ENCODE results near the gene ERGIC3.

ERGIC3 gene

DNA sequence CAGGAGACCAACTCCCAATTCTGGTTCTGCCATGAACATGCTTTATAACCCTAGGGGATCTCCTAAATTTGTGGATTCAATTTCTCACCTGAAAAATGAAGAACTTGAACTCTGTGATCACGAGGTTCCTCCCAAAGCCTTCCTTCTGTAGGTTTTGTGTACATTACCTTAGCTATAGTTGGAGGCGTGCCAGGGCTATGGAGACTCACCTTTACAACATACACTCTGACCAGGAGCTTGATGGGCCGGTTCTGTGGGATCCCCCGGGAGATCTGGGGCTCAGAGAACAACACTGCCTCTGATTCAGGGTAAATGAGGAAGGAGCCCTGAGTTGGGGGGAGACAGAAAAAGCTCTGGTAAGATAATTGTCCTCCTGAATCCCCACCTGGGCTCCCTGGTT is 34.1 kb downstream of the ERGIC3 start:
- no peak for ATAC-seq
- TF ChIP-seq ZNF8 (CRISPR knock-in tag; IDR thresholded peaks at IDR 0.05) = no peak
- no peak for TF ChIP-seq TCF4 (CRISPR knock-in tag; IDR thresholded peaks at IDR 0.05; ENCODE audit: borderline replicate concordance)
- TF ChIP-seq CSDC2 (CRISPR knock-in tag; IDR thresholded peaks at IDR 0.05) = no peak
- TF ChIP-seq ZC3H10 (CRISPR knock-in tag; IDR thresholded peaks at IDR 0.05) = no peak
- TF ChIP-seq, protein P1, sequence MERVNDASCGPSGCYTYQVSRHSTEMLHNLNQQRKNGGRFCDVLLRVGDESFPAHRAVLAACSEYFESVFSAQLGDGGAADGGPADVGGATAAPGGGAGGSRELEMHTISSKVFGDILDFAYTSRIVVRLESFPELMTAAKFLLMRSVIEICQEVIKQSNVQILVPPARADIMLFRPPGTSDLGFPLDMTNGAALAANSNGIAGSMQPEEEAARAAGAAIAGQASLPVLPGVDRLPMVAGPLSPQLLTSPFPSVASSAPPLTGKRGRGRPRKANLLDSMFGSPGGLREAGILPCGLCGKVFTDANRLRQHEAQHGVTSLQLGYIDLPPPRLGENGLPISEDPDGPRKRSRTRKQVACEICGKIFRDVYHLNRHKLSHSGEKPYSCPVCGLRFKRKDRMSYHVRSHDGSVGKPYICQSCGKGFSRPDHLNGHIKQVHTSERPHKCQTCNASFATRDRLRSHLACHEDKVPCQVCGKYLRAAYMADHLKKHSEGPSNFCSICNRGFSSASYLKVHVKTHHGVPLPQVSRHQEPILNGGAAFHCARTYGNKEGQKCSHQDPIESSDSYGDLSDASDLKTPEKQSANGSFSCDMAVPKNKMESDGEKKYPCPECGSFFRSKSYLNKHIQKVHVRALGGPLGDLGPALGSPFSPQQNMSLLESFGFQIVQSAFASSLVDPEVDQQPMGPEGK (CRISPR knock-in tag; IDR thresholded peaks at IDR 0.05; ENCODE audit: borderline replicate concordance) = no peak
- no peak for TF ChIP-seq ZNF70 (CRISPR knock-in tag; IDR thresholded peaks at IDR 0.05)
- TF ChIP-seq ZNF565 (CRISPR knock-in tag; conservative IDR thresholded peaks at IDR 0.05; ENCODE audit: low read depth) = no peak
- TF ChIP-seq PPARA (CRISPR knock-in tag; IDR thresholded peaks at IDR 0.05; ENCODE audit: borderline replicate concordance) = no peak
- no peak for TF ChIP-seq ZFP30 (CRISPR knock-in tag; IDR thresholded peaks at IDR 0.05)
- no peak for TF ChIP-seq SNAI2 (CRISPR knock-in tag; IDR thresholded peaks at IDR 0.05)
- TF ChIP-seq, protein P2, sequence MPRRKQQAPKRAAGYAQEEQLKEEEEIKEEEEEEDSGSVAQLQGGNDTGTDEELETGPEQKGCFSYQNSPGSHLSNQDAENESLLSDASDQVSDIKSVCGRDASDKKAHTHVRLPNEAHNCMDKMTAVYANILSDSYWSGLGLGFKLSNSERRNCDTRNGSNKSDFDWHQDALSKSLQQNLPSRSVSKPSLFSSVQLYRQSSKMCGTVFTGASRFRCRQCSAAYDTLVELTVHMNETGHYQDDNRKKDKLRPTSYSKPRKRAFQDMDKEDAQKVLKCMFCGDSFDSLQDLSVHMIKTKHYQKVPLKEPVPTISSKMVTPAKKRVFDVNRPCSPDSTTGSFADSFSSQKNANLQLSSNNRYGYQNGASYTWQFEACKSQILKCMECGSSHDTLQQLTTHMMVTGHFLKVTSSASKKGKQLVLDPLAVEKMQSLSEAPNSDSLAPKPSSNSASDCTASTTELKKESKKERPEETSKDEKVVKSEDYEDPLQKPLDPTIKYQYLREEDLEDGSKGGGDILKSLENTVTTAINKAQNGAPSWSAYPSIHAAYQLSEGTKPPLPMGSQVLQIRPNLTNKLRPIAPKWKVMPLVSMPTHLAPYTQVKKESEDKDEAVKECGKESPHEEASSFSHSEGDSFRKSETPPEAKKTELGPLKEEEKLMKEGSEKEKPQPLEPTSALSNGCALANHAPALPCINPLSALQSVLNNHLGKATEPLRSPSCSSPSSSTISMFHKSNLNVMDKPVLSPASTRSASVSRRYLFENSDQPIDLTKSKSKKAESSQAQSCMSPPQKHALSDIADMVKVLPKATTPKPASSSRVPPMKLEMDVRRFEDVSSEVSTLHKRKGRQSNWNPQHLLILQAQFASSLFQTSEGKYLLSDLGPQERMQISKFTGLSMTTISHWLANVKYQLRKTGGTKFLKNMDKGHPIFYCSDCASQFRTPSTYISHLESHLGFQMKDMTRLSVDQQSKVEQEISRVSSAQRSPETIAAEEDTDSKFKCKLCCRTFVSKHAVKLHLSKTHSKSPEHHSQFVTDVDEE (CRISPR knock-in tag; IDR thresholded peaks at IDR 0.05) = no peak
- no peak for TF ChIP-seq POU6F1 (CRISPR knock-in tag; IDR thresholded peaks at IDR 0.05; ENCODE audit: borderline replicate concordance, low read depth)
- no peak for TF ChIP-seq BACH2 (CRISPR knock-in tag; IDR thresholded peaks at IDR 0.05; ENCODE audit: borderline replicate concordance)
- TF ChIP-seq RARB (CRISPR knock-in tag; IDR thresholded peaks at IDR 0.05) = no peak
- TF ChIP-seq ISL1 (CRISPR knock-in tag; IDR thresholded peaks at IDR 0.05) = no peak
- no peak for TF ChIP-seq CSRNP3 (CRISPR knock-in tag; IDR thresholded peaks at IDR 0.05)
- no peak for TF ChIP-seq GLIS3 (CRISPR knock-in tag; IDR thresholded peaks at IDR 0.05)

DNA sequence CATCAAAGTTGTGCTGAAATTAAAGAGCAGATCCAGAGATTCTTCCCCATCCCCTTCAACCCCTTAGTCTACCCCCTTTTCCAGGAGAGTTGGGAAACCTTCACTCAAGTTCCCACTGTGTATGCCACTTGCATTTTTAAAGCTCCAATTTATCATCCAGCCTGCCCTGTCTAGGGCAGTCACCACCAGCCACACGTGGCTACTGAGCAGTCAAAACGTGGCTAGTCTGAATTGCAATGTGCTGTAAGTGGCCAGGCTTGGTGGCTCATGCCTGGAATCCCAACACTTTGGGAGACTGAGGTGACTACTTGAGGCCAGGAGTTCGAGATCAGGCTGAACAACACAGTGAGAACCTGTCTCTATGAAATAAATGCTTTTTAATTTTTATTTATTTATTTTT is 34.9 kb downstream of the ERGIC3 start:
- no peak for ATAC-seq
- TF ChIP-seq SNAI2 (CRISPR knock-in tag; IDR thresholded peaks at IDR 0.05) (no peak), ZNF565 (CRISPR knock-in tag; conservative IDR thresholded peaks at IDR 0.05; ENCODE audit: low read depth) (no peak), ISL1 (CRISPR knock-in tag; IDR thresholded peaks at IDR 0.05) (no peak), ZNF70 (CRISPR knock-in tag; IDR thresholded peaks at IDR 0.05) (no peak), CSRNP3 (CRISPR knock-in tag; IDR thresholded peaks at IDR 0.05) (no peak), CREB5 (CRISPR knock-in tag; IDR thresholded peaks at IDR 0.05; ENCODE audit: low read depth) (no peak), PPARA (CRISPR knock-in tag; IDR thresholded peaks at IDR 0.05; ENCODE audit: borderline replicate concordance) (no peak), BACH2 (CRISPR knock-in tag; IDR thresholded peaks at IDR 0.05; ENCODE audit: borderline replicate concordance) (no peak), ARNTL (CRISPR knock-in tag; IDR thresholded peaks at IDR 0.05; ENCODE audit: borderline replicate concordance, low read depth) (no peak), ZFP3 (CRISPR knock-in tag; IDR thresholded peaks at IDR 0.05) (no peak), ZNF8 (CRISPR knock-in tag; IDR thresholded peaks at IDR 0.05) (no peak), ZC3H10 (CRISPR knock-in tag; IDR thresholded peaks at IDR 0.05) (no peak), RARB (CRISPR knock-in tag; IDR thresholded peaks at IDR 0.05) (no peak), POU6F1 (CRISPR knock-in tag; IDR thresholded peaks at IDR 0.05; ENCODE audit: borderline replicate concordance, low read depth) (no peak)
- TF ChIP-seq, protein P1 (CRISPR knock-in tag; IDR thresholded peaks at IDR 0.05; ENCODE audit: borderline replicate concordance) = no peak
- TF ChIP-seq, protein P2 (CRISPR knock-in tag; IDR thresholded peaks at IDR 0.05) = no peak
